Measurements from ENCODE around the gene CHAF1A.

The CHAF1A gene

DNA sequence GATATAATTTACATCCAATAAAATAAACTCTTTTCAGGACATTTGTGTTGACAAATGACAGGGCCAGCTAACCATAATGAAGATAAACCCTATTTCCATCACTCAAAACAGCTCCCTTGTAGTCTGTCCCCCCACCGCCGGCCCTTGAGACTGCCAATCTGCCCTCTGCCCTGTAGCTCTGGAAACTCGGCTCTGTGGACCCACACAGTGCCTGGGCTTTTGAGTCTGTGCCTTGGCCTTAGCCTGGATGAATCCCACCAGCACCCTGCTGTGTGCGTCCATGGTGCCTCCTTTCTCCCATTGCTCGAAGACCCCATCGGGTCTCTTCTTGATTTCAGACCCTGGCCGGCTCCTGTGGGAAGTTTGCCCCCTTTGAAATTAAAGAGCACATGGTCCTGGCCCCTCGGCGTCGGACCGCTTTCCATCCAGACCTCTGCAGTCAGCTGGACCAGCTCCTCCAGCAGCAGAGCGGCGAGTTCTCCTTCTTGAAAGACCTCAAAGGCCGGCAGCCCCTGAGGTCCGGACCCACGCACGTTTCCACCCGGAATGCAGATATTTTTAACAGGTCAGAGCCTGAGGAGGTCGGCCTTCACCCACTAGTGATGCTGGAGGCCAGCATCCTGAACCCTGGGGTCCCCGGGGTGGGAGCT is 26.0 kb downstream of the CHAF1A start:
- DNase-seq (ENCODE audit: insufficient read length, low spot score) (no peak), FAIRE-seq (no peak)
- TF ChIP-seq, protein P1, sequence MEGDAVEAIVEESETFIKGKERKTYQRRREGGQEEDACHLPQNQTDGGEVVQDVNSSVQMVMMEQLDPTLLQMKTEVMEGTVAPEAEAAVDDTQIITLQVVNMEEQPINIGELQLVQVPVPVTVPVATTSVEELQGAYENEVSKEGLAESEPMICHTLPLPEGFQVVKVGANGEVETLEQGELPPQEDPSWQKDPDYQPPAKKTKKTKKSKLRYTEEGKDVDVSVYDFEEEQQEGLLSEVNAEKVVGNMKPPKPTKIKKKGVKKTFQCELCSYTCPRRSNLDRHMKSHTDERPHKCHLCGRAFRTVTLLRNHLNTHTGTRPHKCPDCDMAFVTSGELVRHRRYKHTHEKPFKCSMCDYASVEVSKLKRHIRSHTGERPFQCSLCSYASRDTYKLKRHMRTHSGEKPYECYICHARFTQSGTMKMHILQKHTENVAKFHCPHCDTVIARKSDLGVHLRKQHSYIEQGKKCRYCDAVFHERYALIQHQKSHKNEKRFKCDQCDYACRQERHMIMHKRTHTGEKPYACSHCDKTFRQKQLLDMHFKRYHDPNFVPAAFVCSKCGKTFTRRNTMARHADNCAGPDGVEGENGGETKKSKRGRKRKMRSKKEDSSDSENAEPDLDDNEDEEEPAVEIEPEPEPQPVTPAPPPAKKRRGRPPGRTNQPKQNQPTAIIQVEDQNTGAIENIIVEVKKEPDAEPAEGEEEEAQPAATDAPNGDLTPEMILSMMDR (IDR thresholded peaks at IDR 0.05; ENCODE audit: insufficient read depth, missing control alignments), result no peak

GRCh38 chr19:4429256-4429655 is 26.8 kb downstream of the CHAF1A start:
- DNase-seq (ENCODE audit: insufficient read length, low spot score), result no peak
- FAIRE-seq, result no peak
- TF ChIP-seq, protein P1 (IDR thresholded peaks at IDR 0.05; ENCODE audit: insufficient read depth, missing control alignments), result no peak

DNA sequence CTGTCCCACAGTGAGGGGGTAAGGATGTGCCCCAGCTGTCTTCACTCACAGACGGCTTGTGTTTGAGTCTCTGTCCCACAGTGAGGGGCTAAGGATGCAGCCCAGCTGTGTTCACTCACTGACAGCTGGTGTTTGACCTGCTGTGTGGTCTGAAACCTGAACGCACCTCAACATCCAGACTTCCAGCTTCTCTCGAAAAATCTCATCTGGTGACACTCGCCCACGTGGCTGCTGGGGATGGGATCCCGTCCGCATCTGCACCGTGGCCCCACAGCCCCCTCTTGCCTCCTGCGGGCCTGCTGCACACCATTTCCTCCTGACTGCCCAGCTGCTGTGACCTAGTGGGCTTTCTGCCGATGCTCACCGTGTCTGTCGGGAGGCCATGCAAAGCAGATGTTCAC is 27.3 kb downstream of the CHAF1A start:
- TF ChIP-seq, protein P1 (IDR thresholded peaks at IDR 0.05; ENCODE audit: insufficient read depth, missing control alignments), result no peak
- FAIRE-seq (no peak), DNase-seq (ENCODE audit: insufficient read length, low spot score) (no peak)

DNA sequence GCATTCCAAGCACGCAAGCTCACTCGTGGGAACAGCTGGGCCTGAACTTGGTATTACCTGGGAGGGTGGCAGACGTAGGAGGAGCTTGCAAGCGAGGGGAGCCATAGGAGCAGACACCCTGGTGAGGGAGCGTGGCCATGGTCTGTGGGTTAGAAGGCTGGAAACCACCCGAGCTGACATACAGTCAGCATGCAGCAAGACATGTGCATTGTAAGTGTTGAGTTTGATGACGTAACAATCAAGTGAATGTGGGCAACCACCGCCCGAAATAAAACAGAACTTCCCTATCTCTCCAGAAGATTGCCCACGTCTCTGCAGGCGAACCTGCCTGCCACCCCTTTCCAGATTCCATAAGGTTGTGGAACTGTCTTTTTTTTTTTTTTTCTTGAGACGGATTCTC is 28.3 kb downstream of the CHAF1A start:
- TF ChIP-seq, protein P1 (IDR thresholded peaks at IDR 0.05; ENCODE audit: insufficient read depth, missing control alignments), result no peak
- DNase-seq (ENCODE audit: insufficient read length, low spot score) (no peak), FAIRE-seq (no peak)

- TF ChIP-seq, protein P1 (IDR thresholded peaks at IDR 0.05; ENCODE audit: insufficient read depth, missing control alignments), result no peak
Observed at GRCh38 chr19:4431296-4431695, 28.9 kb downstream of the CHAF1A start.

DNA sequence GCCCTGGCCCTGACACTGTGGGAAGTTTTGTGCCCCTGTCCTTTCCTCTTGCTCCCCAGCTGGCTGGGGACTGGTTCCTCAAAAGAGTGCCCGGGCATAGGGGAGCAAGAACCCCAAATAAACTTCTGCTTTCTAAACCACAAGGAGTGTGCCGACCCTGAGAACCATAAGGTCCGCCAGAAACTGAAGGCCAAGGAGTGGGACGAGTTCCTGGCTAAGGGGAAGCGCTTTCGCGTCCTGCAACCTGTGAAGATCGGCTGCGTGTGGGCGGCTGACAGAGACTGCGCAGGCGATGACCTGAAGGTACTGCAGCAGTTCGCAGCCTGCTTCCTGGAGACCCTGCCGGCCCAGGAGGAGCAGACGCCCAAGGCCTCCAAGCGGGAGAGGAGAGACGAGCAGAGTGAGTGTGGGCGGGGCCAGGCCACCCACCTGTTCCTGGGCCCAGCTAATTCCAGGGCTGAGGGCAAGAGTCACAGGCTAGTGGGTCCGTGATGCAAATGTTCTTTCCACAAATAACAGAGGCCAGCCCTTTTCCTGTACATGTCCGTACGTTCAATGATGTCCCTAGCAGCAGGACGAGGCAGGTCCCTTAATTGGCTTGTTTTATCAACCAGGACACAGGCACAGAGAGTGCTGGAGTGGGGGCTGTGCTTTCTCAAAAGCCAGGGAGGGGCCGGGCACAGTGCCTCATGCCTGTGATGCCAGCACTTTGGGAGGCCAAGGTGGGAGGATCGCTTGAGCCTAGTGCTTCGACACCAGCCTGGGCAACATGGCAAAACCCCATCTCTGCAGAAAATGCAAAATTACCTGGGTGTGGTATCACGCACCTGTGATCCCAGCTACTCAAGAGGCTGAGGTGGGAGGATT is 29.6 kb downstream of the CHAF1A start:
- no peak for DNase-seq (ENCODE audit: insufficient read length, low spot score)

More at GRCh38 chr19:4431296-4431695, 28.9 kb downstream of the CHAF1A start:
- no peak for DNase-seq (ENCODE audit: insufficient read length, low spot score)
- FAIRE-seq, result no peak

More for the DNA sequence above, 29.6 kb downstream of the CHAF1A start:
- TF ChIP-seq, protein P1 (IDR thresholded peaks at IDR 0.05; ENCODE audit: insufficient read depth, missing control alignments), result no peak
- no peak for FAIRE-seq
